GM21529 (cell line): ENCODE results near the gene TCP10L.
"Not testable (repeated sequence)": the region's sequence is repeated elsewhere in the genome, so short reads cannot be mapped to it uniquely, and the experiment has no call there.

Source experiments
- ATAC-seq: cut with Tn5 transposase; IDR thresholded peaks from one replicate; pipeline ENCODE4 v1.9.1; 2021; ENCODE audit not compliant: unreplicated experiment

TCP10L gene

GRCh38 chr21:32558106-32558505 is 27.2 kb downstream of the TCP10L start:
- ATAC-seq = no peak

- ATAC-seq = no peak
These were observed 30.3 kb downstream of the TCP10L start for GRCh38 chr21:32554832-32555638.

- ATAC-seq = no peak
These were observed 35.4 kb downstream of the TCP10L start for GRCh38 chr21:32549886-32550285.

GRCh38 chr21:32549440-32549839 is 35.9 kb downstream of the TCP10L start:
- ATAC-seq = no peak

- ATAC-seq = no peak
These were observed 36.3 kb downstream of the TCP10L start for GRCh38 chr21:32548978-32549377.

GRCh38 chr21:32547018-32547417 is 38.3 kb downstream of the TCP10L start:
- no peak for ATAC-seq

- no peak for ATAC-seq
These were observed 39.3 kb downstream of the TCP10L start for GRCh38 chr21:32545948-32546441.

GRCh38 chr21:32544697-32545096 is 40.6 kb downstream of the TCP10L start:
- no peak for ATAC-seq

GRCh38 chr21:32543975-32544374 is 41.3 kb downstream of the TCP10L start:
- no peak for ATAC-seq

- not testable (repeated sequence) for ATAC-seq
These were observed 42.3 kb downstream of the TCP10L start for GRCh38 chr21:32543056-32543455.

- no peak for ATAC-seq
These were observed 45.9 kb downstream of the TCP10L start for GRCh38 chr21:32539378-32539777.

GRCh38 chr21:32538147-32538792 is 47.1 kb downstream of the TCP10L start:
- no peak for ATAC-seq

- no peak for ATAC-seq
These were observed 47.8 kb downstream of the TCP10L start for GRCh38 chr21:32537569-32537881.

GRCh38 chr21:32535612-32536011 is 49.7 kb downstream of the TCP10L start:
- no peak for ATAC-seq

GRCh38 chr21:32534113-32534512 is 51.2 kb downstream of the TCP10L start:
- no peak for ATAC-seq

- no peak for ATAC-seq
These were observed 51.7 kb downstream of the TCP10L start for GRCh38 chr21:32533611-32534010.

GRCh38 chr21:32533053-32533452 is 52.3 kb downstream of the TCP10L start:
- ATAC-seq = no peak

- ATAC-seq = no peak
These were observed 52.7 kb downstream of the TCP10L start for GRCh38 chr21:32532636-32533035.

- ATAC-seq = not testable (repeated sequence)
These were observed 53.8 kb downstream of the TCP10L start for GRCh38 chr21:32531561-32531960.

- not testable (repeated sequence) for ATAC-seq
These were observed 54.5 kb downstream of the TCP10L start for GRCh38 chr21:32530809-32531208.

GRCh38 chr21:32529679-32530078 is 55.6 kb downstream of the TCP10L start:
- ATAC-seq = no peak

- ATAC-seq = no peak
These were observed 60.0 kb downstream of the TCP10L start for GRCh38 chr21:32525282-32525681.
